Stimulated activated CD8-positive, alpha-beta memory T cell treated with anti-CD3 and anti-CD28 coated beads, Interleukin-15, amount 100 ng/mL, for 4 hours (primary cell): ENCODE results near the gene ZNF684.
"Not testable (repeated sequence)": the region's sequence is repeated elsewhere in the genome, so short reads cannot be mapped to it uniquely, and the experiment has no call there.

Experiments
- DNase-seq, 2 donors: peaks; one replicate each; pipeline ENCODE4 v3.0.0-alpha.2; 2020; ENCODE audit warnings: low read depth in 2 of 2

ZNF684 gene

DNA sequence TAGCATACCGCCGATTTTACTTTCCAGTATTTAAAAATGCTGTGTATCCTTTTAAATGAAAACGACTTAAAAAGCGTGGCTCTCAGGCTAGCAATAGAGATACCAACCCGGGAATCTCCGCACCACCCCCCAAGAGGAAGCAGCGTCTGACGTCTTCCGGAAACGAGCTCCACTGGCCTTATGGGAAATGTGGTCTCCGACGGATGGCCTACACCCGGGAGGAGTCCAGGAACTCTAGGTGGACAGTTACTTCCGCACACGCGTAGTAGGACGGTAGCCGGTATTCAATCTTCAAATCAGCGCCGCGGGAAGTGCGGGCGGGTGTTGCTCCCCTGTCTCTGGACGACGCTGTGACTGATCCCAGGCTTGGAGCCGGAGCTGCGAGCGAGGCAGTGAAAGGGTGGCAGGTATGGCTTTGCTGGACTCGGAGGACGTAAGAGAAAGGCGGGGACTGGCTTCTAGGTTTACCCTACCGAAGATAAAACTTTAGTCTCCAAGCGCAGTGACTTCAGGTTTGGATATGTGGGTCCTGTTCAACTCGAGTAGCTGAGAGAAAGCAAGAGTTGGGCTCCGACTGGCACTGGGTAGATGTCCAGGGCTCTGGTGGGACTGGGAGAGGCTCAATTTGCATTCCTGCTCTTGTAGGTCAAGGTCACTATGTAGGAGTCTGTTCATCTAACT, at the start of gene ZNF684:
Gene ZNF684 (plus strand): TSS at position 257 of the 681 bp plus-strand sequence. CDS start 1,530 bp downstream, outside the sequence.
- peak; percentile 67 to 83 for DNase-seq

GRCh38 chr1:40495315-40495903, 36.0 kb upstream of the ZNF684 start:
- no peak for DNase-seq

GRCh38 chr1:40502651-40503050, 28.8 kb upstream of the ZNF684 start:
- DNase-seq = not testable (repeated sequence)

DNA sequence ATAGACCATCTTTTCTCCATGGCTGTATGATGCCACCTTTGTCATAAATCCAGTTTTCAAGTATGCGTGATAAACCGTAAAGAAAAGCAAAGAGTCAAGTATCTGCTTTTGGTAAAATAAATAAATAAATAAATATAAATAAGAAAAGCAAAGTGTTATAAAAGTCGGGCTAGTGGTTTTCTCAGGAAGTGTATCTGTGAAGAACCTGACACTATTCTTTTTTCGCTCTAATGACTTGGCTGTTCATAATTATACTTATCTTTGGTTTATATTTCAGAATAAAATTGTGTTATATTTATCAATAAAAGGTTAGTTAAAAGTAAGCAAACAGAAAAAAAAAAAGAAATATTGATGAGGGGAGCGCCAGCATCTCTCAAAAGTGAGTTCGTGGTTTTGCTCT, 23.5 kb upstream of the ZNF684 start:
- no peak for DNase-seq

DNA sequence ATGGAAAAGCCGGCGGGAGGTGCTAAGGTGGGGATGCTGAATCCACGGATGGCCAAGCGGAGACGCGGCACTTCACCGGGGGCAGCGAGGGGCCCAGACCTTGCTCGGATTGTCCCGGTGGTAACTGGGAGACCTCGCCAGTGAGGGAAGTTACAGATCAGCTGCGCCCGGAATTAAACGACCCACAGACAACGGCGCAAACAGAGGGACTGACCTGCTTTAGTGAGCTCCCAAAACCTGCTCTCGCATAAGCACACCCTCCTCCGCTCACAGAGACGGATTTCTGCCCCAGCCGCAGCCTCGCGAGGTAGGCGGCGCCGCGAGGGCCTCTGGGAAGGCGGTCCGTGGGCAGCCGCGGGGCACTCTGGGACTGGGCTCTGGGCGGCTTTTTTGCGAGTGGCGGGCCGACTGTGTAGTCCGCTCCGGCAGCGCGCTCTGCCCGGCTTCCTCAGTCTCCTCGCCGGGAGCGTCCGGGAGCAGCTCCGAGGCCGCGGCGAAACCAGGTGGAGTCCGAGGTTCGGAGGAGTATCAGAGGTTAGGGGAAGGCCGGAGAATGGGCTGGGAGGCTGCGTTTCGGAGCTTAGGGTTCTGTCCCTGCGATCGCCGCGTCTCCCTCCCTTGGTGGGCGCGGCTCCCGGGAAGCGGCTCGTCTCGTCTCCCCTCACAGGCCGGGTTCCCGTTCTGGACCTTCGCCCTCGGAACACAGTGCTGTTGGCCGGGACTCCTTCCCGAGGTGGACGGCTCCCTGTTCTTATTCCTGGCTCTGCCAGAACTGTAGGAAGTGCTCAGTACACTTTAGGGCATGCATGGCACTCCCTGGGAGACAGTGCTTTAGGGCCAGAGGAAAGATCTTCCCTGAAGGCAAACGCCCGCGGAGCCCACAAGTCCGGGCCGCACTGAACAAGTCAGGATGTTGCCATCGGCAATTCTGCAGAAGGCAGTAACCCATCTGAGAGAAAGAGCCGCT, 22.8 kb upstream of the ZNF684 start, which contains the start of gene EXO5:
Gene EXO5 (plus strand): TSS at position 393 of the 967 bp plus-strand sequence. CDS start 5,778 bp downstream, outside the sequence.
- DNase-seq = peak; percentile 68 to 74

GRCh38 chr1:40519517-40519916, 11.9 kb upstream of the ZNF684 start:
- no peak for DNase-seq

- no peak for DNase-seq
Observed at GRCh38 chr1:40530735-40531380, 579 bp upstream of the ZNF684 start.

DNA sequence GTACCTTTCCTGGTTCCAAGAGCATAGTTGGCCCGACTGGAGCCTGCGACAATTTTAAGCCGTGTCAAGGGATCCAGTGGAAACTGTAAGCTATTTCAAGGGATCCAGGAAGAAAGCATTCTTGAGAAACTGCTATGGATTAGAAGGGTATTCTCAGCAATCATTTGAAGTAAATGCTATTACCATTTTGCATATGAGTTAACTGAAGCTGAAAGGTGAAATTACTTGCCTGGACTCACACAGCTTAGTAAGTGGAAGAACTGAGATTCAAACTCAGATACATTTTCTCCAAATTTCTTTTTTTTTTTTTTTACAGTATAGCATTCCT, 589 bp downstream of the ZNF684 start:
- DNase-seq = no peak

DNA sequence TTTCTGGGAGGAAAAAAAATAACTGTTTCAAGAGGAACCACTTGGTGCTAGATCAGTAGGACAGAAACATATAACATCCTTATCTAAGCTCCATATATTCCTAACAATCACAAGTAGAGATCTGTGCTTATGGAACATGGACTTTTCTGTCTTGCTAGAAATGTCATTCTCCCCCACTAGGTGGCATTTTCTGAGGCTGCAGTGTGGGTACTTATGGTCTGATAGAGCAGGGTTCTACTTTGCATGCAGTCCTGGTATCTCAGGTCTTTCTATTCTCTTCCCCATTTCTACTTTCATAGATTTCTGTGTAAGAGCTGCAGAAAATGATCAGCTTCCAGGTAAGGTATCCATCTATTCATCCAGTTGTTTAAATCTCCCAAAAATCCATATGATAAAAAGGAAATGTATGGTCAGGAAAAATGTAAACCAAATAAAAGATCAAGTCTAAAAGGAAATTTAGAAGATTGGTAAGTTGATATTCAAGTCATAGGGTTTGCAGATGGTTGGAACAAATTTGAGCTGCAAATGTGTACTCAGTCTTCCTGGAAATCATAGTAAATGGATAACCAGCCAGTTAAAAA, 1.5 kb downstream of the ZNF684 start:
- no peak for DNase-seq

DNA sequence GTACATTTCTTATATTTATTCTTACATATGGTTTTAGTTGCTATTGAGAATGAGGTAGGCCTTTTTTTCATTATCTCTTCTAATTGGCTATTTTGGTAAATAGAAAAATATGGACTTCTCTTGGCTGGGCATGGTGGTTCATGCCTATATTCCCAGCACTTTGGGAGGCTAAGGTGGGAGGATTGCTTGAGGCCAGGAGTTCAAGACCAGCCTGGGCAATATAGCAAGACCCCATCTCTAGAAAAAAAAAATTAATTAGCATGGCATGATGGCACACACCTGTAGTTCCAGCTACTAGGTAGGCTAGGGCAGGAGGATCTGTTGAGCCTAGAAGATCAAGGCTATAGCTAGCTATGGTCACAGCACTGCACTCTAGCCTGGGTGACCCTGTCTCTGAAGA, 3.2 kb downstream of the ZNF684 start:
- DNase-seq = no peak

DNA sequence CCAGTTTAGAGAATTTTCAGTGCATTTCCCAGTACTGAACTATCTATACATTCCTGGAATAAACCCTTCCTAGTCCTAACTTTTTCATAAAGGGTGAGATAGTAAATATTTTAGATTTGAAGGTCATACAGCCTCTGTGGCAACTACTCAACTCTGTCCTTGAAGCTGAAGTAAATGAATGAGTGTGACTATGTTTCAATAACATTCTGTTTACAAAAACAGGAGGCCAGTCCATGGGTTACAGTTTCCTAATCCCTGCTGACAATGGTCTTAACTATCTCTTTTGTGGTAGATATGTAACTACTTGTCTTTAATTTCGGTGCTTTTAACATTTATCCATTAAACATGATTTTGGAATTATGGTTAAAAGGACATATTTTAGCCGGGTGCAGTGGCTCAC, 4.3 kb downstream of the ZNF684 start:
- no peak for DNase-seq

- no peak for DNase-seq
Observed at GRCh38 chr1:40539338-40539737, 7.9 kb downstream of the ZNF684 start.

DNA sequence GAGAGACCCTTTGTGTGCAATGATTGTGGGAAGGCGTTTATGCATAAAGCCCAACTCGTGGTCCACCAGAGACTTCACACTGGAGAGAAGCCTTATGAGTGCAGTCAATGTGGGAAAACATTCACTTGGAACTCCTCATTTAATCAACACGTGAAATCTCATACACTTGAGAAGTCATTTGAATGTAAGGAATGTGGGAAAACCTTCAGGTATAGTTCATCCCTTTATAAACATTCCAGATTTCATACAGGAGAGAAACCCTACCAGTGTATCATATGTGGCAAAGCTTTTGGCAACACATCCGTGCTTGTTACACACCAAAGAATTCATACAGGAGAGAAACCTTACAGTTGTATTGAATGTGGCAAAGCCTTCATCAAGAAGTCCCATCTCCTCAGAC, 15.5 kb downstream of the ZNF684 start:
- DNase-seq = no peak

DNA sequence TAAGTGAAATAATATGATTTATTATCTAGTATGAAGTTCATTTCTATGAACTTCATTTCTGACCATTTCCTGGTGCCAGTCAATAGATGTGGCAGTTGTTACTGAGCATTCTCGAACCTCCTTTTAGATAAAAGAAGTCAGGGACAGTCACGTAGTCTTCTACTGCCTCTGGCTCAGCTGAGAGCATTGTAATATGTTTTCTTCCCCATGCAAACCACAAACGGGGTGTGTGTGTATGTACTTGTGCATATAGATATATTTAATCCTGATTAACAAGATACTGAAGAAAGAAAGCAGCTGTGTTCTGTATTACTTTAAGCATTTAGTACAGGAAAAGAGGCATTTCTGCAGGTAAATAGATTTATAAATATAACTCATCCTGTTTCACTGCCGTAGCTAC, 21.6 kb downstream of the ZNF684 start:
- DNase-seq = no peak

DNA sequence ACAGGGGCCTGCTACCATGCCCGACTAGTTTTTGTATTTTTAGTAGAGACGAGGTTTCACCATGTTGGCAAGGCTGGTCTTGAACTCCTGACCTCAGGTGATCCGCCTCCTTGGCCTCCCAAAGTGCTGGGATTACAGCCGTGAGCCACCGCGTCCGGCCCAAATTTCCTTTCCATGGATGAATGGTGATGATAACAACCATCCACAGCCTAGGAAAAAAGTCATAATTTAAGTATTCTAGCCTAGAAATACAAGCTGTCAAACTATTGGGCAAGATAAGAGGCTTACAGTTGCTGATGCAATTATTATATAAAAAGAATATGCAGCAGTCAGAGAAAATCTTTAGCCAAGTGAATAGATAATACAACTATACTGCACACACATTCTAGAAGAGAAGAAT, 23.4 kb downstream of the ZNF684 start:
- not testable (repeated sequence) for DNase-seq

GRCh38 chr1:40556121-40556520, 24.7 kb downstream of the ZNF684 start:
- DNase-seq = no peak

DNA sequence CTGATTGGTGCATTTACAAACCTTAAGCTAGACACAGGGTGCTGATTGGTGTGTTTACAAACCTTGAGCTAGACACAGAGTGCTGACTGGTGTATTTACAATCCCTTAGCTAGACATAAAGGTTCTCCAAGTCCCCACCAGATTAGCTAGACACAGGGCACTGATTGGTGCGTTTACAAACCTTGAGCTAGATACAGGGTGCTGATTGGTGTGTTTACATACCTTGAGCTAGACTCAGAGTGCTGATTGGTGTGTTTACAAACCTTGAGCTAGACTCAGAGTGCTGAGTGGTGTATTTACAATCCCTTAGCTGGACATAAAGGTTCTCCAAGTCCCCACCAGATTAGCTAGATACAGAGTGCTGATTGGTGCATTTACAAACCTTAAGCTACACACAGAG, 26.8 kb downstream of the ZNF684 start:
- DNase-seq = not testable (repeated sequence)

GRCh38 chr1:40562185-40562584, 30.7 kb downstream of the ZNF684 start:
- no peak for DNase-seq

DNA sequence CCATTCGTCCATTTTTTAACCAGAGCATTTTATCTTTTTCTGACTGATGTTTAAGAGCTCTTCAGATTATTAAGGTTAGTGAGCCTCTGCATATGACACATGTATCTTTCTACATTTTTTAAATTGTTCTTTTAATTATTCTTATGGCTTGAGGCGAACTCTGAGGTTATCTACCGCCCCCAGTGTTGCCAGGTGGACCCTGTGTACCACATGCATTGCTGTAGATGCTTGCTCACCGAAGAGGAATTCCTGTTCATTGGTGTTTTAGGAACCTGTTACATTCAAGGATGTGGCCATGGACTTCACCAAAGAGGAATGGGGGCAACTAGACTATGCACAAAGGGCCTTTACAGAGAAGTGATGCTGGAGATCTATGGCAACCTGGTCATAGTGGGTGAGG, 31.8 kb downstream of the ZNF684 start:
- DNase-seq = no peak

GRCh38 chr1:40564506-40564905, 33.1 kb downstream of the ZNF684 start:
- DNase-seq = no peak

DNA sequence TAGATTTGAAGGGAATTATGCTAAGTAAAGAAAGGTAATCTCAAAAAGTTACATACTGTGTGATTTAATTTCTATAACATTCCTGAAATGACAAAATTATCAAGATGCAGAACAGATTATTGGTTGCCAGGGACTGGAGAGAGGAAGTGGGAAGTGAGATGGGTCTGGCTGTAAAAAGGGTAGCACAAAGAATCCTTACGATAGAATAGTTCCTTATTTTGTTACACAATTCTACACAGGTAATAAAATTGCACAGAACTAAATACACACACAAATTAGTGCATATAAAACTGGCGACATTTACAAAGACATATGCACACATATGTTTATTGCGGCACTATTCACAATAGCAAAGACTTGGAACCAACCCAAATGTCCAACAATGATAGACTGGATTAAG, 33.5 kb downstream of the ZNF684 start:
- no peak for DNase-seq

DNA sequence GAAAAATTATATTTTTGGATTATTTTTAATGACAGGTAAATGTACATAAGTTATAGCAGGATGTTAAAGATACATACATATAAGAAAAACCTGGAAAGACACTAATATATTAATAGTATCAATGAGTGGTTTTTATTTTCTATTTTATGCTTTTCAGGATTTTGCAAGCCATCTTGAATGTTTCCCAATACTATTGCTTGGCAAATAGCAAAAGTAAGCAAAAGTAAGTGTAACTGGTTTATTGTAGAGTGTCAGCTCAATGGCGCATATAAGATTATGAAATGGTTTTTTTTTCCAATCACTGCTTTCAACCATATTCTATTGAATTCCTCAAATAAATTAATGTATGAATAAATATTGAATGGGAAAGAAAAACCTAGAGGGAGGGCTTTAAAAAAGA, 36.4 kb downstream of the ZNF684 start:
- DNase-seq = no peak
